ENCODE measurements around the gene THSD8.

GRCh38 chr19:12788682-12789097, 13.2 kb upstream of the THSD8 start:
- no peak for TF ChIP-seq EZH2 (optimal IDR thresholded peaks at IDR 0.05; ENCODE audit: low read depth, low read length)
- TF ChIP-seq CTCF (IDR thresholded peaks at IDR 0.05; ENCODE audit: low read length), result peak; percentile 14; the same call in 1 of the 2 replicates
- TF ChIP-seq EZH2phosphoT487 (IDR thresholded peaks at IDR 0.05; ENCODE audit: low read length), result no peak
